Measurements from ENCODE around the gene COL21A1.

DNA sequence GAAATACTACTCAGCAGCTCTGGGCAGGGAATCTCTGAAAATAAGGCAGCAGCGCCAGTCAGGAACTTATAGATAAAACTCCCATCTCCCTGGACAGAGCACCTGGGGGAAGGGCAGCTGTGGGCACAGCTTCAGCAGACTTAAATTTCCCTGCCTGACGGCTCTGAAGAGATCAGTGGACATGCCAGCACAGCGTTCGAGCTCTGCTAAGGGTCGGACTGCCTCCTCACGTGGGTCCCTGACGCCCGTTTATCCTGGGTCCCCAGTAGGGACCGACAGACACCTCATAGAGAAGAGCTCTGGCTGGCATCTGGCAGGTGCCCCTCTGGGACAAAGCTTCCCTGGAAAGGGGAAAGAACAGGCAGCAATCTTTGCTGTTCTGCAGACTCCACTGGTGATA lies 59.0 kb downstream of the COL21A1 start:
- TF ChIP-seq, protein P1, sequence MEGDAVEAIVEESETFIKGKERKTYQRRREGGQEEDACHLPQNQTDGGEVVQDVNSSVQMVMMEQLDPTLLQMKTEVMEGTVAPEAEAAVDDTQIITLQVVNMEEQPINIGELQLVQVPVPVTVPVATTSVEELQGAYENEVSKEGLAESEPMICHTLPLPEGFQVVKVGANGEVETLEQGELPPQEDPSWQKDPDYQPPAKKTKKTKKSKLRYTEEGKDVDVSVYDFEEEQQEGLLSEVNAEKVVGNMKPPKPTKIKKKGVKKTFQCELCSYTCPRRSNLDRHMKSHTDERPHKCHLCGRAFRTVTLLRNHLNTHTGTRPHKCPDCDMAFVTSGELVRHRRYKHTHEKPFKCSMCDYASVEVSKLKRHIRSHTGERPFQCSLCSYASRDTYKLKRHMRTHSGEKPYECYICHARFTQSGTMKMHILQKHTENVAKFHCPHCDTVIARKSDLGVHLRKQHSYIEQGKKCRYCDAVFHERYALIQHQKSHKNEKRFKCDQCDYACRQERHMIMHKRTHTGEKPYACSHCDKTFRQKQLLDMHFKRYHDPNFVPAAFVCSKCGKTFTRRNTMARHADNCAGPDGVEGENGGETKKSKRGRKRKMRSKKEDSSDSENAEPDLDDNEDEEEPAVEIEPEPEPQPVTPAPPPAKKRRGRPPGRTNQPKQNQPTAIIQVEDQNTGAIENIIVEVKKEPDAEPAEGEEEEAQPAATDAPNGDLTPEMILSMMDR (IDR thresholded peaks at IDR 0.05; ENCODE audit: low read depth, low read length) = no peak
- no peak for TF ChIP-seq EZH2phosphoT487 (IDR thresholded peaks at IDR 0.05; ENCODE audit: low read depth)

All from OCI-LY3 (cell line).